Measurements from ENCODE around the gene PCDH9. TPM values are rescaled to one million over a fixed set of nuclear protein-coding genes. Genes with fewer than 3 reads are reported as not detected.

The PCDH9 gene
- total RNA-seq, 1 donor from 2014 or later: 13.9 TPM

GRCh38 chr13:66617786-66618185 is 612.4 kb downstream of the PCDH9 start:
- no peak for DNase-seq (ENCODE audit: low read depth)

- no peak for DNase-seq (ENCODE audit: low read depth)
Observed at GRCh38 chr13:66612983-66613382, 617.2 kb downstream of the PCDH9 start.

GRCh38 chr13:66586489-66586888 is 643.6 kb downstream of the PCDH9 start:
- DNase-seq (ENCODE audit: low read depth): no peak

- DNase-seq (ENCODE audit: low read depth): no peak
Observed at GRCh38 chr13:66585669-66586203, 644.4 kb downstream of the PCDH9 start.

GRCh38 chr13:66581675-66582074 is 648.5 kb downstream of the PCDH9 start:
- no peak for DNase-seq (ENCODE audit: low read depth)

GRCh38 chr13:66578305-66578704 is 651.8 kb downstream of the PCDH9 start:
- DNase-seq (ENCODE audit: low read depth): no peak

GRCh38 chr13:66577358-66577757 is 652.8 kb downstream of the PCDH9 start:
- no peak for DNase-seq (ENCODE audit: low read depth)

GRCh38 chr13:66576381-66576780 is 653.8 kb downstream of the PCDH9 start:
- no peak for DNase-seq (ENCODE audit: low read depth)

GRCh38 chr13:66574606-66575005 is 655.5 kb downstream of the PCDH9 start:
- DNase-seq (ENCODE audit: low read depth): peak; percentile 86

GRCh38 chr13:66567899-66568612 is 662.1 kb downstream of the PCDH9 start:
- no peak for DNase-seq (ENCODE audit: low read depth)

- DNase-seq (ENCODE audit: low read depth): peak; percentile 31
Observed at GRCh38 chr13:66565279-66565678, 664.9 kb downstream of the PCDH9 start.

- DNase-seq (ENCODE audit: low read depth): no peak
Observed at GRCh38 chr13:66563076-66563475, 667.1 kb downstream of the PCDH9 start.

- no peak for DNase-seq (ENCODE audit: low read depth)
Observed at GRCh38 chr13:66562054-66562453, 668.1 kb downstream of the PCDH9 start.

- no peak for DNase-seq (ENCODE audit: low read depth)
Observed at GRCh38 chr13:66560991-66561390, 669.1 kb downstream of the PCDH9 start.

GRCh38 chr13:66560189-66560588 is 669.9 kb downstream of the PCDH9 start:
- no peak for DNase-seq (ENCODE audit: low read depth)

GRCh38 chr13:66559093-66559492 is 671.0 kb downstream of the PCDH9 start:
- no peak for DNase-seq (ENCODE audit: low read depth)

- DNase-seq (ENCODE audit: low read depth): no peak
Observed at GRCh38 chr13:66558506-66558905, 671.6 kb downstream of the PCDH9 start.

- no peak for DNase-seq (ENCODE audit: low read depth)
Observed at GRCh38 chr13:66557357-66557756, 672.8 kb downstream of the PCDH9 start.

- DNase-seq (ENCODE audit: low read depth): no peak
Observed at GRCh38 chr13:66556306-66556705, 673.8 kb downstream of the PCDH9 start.

- DNase-seq (ENCODE audit: low read depth): no peak
Observed at GRCh38 chr13:66553391-66553790, 676.7 kb downstream of the PCDH9 start.

GRCh38 chr13:66551128-66551527 is 679.0 kb downstream of the PCDH9 start:
- DNase-seq (ENCODE audit: low read depth): no peak

- no peak for DNase-seq (ENCODE audit: low read depth)
Observed at GRCh38 chr13:66547685-66548084, 682.5 kb downstream of the PCDH9 start.

All from myocyte (in vitro differentiated cells).